ENCODE results near the gene ACKR3. TPM values are rescaled to one million over a fixed set of nuclear protein-coding genes. Genes with fewer than 3 reads are reported as not detected.

The ACKR3 gene
- polyA plus RNA-seq, 6 donors from 2014 or later = 0.28 to 3.4 (median 2.0) TPM

DNA sequence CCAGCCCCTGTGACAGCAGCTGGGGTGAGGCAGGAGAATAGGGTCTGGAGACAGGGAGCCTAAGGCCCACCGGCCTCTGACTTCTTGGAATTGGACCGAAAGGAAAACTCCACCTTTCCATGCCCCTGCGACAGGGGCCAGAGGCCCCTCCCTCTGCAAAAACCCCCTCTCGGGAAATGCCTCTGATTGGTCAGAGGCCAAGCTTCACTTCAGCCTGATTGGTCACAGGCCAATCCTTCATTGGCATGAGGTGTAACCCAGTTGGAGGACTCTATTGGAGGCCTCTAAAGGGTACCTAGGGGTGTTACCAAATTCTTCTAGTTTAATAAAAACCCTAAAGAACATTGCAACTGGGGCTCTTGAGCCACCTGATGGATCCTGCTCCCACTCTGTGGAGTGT lies 5.7 kb upstream of the ACKR3 start:
- H3K27ac Mint-ChIP-seq = no peak overlapping the region
- H3K36me3 Mint-ChIP-seq = peaks cover 0 to 9% of the 10 kb centered on the region in 2 donors
- H3K4me1 Mint-ChIP-seq = peaks cover 14 to 43% (median 29%) of the 10 kb centered on the region in 3 donors
- peaks cover 0 to 6% (median 0%) of the 10 kb centered on the region in 7 donors for H3K9me3 Mint-ChIP-seq
- H3K27me3 Mint-ChIP-seq = no peaks in the 10 kb centered on the region
- H3K4me3 Mint-ChIP-seq = no peak overlapping the region
- DNase-seq (no peak), ATAC-seq (ENCODE audit: low read depth in 2 of 2) (no peak)

DNA sequence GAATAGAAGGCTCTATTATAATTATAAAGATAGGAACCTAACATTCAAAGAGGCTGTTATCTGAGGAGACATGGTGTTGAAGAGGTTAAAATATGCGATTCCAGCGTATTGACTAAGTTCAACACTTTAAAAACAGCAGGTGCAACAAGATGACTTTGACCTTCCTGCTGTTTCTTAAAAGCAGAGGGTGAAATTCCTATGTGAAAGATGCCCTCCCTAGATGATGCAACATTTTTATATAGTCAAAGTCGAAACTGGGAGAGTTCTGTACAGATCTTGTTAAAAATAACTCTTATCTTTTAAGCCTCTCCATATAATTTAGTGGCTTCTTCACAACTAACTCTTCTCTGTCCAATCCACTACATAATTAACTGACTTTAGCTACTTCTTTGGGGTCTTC lies 4.4 kb upstream of the ACKR3 start:
- peaks cover 0 to 9% of the 10 kb centered on the region in 2 donors for H3K36me3 Mint-ChIP-seq
- ATAC-seq (ENCODE audit: low read depth in 2 of 2) (no peak), DNase-seq (no peak)
- no peak overlapping the region for H3K4me3 Mint-ChIP-seq
- peak overlapping the region in 2 of 6 donors; percentile 21 to 58 for H3K27ac Mint-ChIP-seq
- H3K27me3 Mint-ChIP-seq = no peaks in the 10 kb centered on the region
- peaks cover 0 to 6% (median 0%) of the 10 kb centered on the region in 7 donors for H3K9me3 Mint-ChIP-seq
- H3K4me1 Mint-ChIP-seq = peaks cover 21 to 53% (median 39%) of the 10 kb centered on the region in 3 donors

DNA sequence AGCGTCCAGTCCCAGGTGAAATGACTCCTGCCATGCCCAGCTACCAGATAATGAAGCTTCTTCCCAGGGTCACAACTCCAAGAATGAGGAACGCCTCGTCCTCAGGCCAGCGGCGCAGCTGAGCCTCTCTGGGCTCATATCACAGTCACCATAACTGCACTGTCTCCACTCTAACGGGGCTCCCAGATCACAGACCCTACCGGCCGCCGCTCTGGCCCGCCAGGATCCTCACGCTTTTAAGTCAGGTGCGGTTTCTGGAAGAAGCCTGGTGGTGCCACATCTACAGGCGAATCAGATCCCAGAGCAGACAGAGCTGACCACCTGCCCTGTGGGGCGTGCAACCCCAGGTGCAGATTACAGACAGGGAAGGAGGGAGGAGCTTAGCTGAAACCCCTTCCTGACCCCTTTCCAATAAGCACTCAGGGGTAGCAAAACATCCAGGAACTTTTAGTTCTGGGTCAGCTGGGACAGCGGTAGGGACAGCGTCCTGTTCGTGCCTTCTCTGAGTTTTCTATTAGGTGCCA lies 3.7 kb upstream of the ACKR3 start:
- Mint-ChIP-seq H3K9me3 (peaks cover 0 to 6% (median 0%) of the 10 kb centered on the region in 7 donors), H3K4me3 (peak overlapping the region in 4 of 8 donors; percentile 19 to 79 (median 60)), H3K36me3 (peaks cover 0 to 8% of the 10 kb centered on the region in 2 donors), H3K27ac (peak overlapping the region in 1 of 6 donors; percentile 21), H3K27me3 (no peaks in the 10 kb centered on the region), H3K4me1 (peaks cover 24 to 56% (median 39%) of the 10 kb centered on the region in 3 donors)
- ATAC-seq (ENCODE audit: low read depth in 2 of 2) (no peak), DNase-seq (no peak)

DNA sequence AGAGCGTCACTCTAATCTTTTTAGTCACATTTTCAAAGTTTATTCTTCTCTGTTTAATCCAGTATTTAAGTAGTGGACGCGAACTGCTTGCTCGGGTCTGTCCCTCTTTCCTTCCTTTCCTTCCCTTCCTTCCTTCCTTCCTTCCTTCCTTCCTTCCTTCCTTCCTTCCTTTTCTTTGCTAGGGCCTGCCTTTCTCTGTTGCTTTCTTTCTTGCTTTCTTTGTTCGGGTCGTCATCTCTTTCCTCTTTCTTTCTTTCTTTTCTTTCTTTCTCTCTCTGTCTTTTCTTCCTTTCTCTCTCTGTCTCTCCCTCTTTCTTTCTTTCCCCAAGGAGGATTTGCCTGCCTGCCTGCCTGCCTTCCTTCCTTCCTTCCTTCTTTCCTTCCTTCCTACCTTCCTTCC lies 3.0 kb upstream of the ACKR3 start:
- peaks cover 0 to 5% of the 10 kb centered on the region in 2 donors for H3K36me3 Mint-ChIP-seq
- peak overlapping the region in 7 of 8 donors; percentile 15 to 87 (median 53) for H3K4me3 Mint-ChIP-seq
- peak overlapping the region; percentile 5 to 98 (median 37) for H3K27ac Mint-ChIP-seq
- peaks cover 0 to 6% (median 0%) of the 10 kb centered on the region in 7 donors for H3K9me3 Mint-ChIP-seq
- no peak for ATAC-seq (ENCODE audit: low read depth in 2 of 2)
- H3K27me3 Mint-ChIP-seq = peaks cover 0 to under 1% (median 0%) of the 10 kb centered on the region in 3 donors
- DNase-seq = no peak
- H3K4me1 Mint-ChIP-seq = peaks cover 24 to 54% (median 39%) of the 10 kb centered on the region in 3 donors

DNA sequence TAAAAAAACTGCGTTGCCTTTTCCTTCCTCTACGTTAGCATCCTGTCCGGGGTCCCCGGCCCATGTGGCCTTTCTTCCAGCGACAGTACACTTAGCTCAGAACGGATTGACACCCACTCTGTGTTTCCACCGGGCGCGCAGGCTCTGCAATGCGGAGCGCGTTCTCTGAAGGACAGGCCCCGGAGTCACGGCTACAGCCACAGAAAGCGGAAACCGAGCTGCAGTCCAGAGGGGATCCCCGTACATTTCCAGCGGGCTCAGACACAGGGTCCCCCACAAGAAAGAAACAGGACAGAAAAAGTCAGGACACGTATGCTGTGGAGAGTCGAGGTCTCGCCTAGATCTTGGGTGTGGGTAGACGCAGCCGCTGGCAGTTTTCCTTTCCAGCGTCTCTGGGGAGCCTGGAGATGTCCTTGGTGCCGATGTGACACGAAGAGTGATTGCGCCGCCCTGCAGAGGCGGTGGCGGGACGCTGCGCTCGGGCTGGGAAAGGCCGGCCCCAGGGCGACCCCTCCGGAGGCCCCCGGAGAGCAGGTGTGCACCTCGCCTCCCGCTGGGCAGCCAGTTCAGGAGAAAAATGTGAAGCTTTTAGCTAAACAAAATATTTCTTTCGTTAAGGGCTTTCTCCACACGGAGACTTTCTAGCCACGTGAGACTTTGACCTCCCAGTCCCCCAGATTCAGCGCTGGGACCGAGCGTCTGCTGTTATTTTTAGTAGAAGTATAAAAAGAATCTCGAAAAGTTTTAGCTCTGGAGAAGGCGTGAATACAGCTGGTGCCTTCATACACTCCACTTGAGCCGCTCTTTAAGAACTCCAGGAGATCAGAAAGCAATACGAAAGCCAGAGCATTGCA lies 1.3 kb upstream of the ACKR3 start:
- peaks cover 0 to 8% (median 0%) of the 10 kb centered on the region in 3 donors for H3K27me3 Mint-ChIP-seq
- peak overlapping the region; percentile 74 to 92 (median 88) for H3K27ac Mint-ChIP-seq
- ATAC-seq (ENCODE audit: low read depth in 2 of 2) (peak; percentile 41 to 46), DNase-seq (peak; percentile 49)
- peaks cover 0 to 1% (median 0%) of the 10 kb centered on the region in 7 donors for H3K9me3 Mint-ChIP-seq
- peaks cover 18 to 43% (median 27%) of the 10 kb centered on the region in 3 donors for H3K4me1 Mint-ChIP-seq
- peak overlapping the region; percentile 84 to 94 (median 90) for H3K4me3 Mint-ChIP-seq
- no peaks in the 10 kb centered on the region for H3K36me3 Mint-ChIP-seq

DNA sequence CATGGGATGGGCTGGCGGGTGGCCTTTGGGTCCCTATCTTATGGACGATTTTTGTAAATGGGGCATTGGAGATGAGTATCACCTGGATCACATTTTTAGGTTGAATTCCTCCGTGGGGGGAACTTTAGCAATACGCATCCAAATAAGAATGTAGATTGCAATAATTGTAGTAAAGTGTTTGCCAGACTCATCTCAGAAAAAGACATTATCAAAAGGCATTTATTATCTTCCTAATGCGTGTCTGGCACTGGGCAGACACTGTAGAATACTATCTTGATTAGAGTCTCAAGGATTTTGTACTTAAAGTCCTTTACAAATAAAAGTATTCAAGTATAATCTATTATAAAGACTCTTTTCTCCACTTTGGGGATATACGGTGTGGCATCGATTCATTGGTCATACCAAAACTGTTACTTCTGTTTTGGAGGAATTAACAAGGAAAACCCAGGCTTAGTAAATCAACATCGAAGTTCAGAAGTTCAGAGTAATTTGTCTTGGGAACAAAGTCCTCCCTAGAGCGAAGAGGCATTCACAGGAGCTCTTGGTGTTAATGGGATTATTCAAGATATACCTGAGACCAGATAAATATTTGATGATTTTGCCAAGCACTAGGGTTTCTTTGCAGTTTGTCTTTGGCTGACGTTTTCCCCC lies 578 bp upstream of the ACKR3 start:
- no peak for DNase-seq
- no peaks in the 10 kb centered on the region for H3K9me3 Mint-ChIP-seq
- H3K4me3 Mint-ChIP-seq = peak overlapping the region; percentile 84 to 94 (median 90)
- H3K36me3 Mint-ChIP-seq = no peaks in the 10 kb centered on the region
- H3K4me1 Mint-ChIP-seq = peaks cover 18 to 43% (median 27%) of the 10 kb centered on the region in 3 donors
- ATAC-seq (ENCODE audit: low read depth in 2 of 2) = no peak
- H3K27me3 Mint-ChIP-seq = peaks cover 0 to 8% (median 0%) of the 10 kb centered on the region in 3 donors
- H3K27ac Mint-ChIP-seq = peak overlapping the region in 5 of 6 donors; percentile 61 to 91 (median 86)

DNA sequence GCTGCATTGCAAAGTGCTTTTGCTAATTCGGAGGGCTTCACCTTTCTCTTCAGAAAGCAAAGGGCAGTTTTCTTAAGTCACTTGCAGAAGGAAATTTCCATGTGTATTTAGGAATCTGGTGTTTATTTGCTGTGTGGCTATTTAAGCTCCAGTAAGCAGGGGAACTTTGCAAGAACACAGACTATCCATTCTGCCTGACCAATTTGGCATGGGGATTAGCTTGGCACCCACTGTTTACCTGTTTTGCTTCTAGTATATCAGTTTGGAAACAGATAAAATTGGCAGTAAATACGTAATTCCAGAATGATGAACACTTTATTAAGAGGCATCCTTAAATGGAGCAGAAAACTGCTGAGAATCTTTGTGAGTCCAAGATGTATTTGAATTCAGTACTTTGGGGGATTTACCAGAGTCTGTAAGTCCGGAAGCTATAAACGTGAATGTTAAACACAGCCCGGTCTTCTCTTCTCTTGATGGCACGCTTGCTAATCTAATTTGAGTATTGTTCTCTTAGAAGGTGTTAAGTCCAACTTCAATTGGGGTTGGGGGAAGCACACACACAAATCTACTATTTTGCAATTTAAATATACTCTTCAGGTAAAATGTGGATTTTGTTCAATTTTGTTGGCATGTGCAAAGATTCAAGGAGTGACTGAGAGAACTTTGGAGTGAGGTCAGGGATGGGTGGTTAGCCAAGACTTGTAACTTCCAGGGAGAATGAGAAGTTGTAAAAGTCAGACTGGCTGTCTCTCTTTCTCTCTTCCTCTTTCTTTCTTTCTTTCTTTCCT lies 650 bp downstream of the ACKR3 start:
- H3K27me3 Mint-ChIP-seq = peaks cover 0 to 9% (median 0%) of the 10 kb centered on the region in 3 donors
- no peak for DNase-seq
- H3K4me1 Mint-ChIP-seq = peaks cover 18 to 43% (median 27%) of the 10 kb centered on the region in 3 donors
- H3K27ac Mint-ChIP-seq = peak overlapping the region in 1 of 6 donors; percentile 89
- no peaks in the 10 kb centered on the region for H3K36me3 Mint-ChIP-seq
- no peaks in the 10 kb centered on the region for H3K9me3 Mint-ChIP-seq
- ATAC-seq (ENCODE audit: low read depth in 2 of 2) = no peak
- H3K4me3 Mint-ChIP-seq = peak overlapping the region in 4 of 8 donors; percentile 12 to 94 (median 60)

DNA sequence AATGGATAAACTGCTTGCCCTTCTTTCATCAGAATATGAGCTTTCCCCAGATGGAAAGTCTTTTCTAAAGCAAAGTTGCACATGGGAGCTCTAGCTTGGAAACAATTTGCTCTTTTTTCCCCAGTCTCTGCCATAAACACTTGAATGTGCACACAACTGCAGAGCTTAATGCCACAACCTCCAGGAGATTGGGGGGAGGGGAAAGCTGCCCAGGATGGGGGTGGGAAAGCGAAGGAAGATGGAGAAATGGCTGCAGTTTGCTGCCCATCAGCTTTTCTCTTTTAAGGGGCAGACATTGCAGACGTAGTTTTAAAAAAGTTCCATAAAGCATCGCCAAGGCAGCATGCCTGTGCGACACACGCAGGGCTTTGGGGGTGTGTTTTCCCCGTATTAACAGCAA lies 1.5 kb downstream of the ACKR3 start:
- DNase-seq = no peak
- H3K36me3 Mint-ChIP-seq = no peaks in the 10 kb centered on the region
- H3K4me3 Mint-ChIP-seq = no peak overlapping the region
- H3K27me3 Mint-ChIP-seq = peaks cover 0 to 11% (median 0%) of the 10 kb centered on the region in 3 donors
- no peaks in the 10 kb centered on the region for H3K9me3 Mint-ChIP-seq
- H3K4me1 Mint-ChIP-seq = peaks cover 18 to 36% (median 27%) of the 10 kb centered on the region in 3 donors
- H3K27ac Mint-ChIP-seq = no peak overlapping the region
- no peak for ATAC-seq (ENCODE audit: low read depth in 2 of 2)

DNA sequence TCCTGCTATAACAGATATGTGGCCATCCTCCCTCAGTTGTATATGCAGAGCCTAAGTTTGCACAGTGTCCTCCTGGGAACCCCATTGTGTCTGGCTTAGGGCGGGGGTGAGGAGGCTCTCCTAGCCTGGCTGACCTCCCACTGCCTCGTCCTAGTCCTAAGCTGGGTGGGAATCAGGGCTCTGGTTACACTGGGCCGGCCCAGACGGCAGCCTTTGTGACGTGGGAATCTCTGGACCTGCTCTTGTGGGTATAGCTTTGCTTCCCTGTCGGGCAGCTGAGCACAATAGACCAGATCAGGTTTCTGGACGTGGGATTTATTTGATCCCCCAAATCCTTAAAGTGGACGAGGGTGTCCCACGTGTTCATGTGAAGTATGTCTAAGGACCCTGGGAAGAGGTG lies 2.9 kb downstream of the ACKR3 start:
- Mint-ChIP-seq H3K9me3 (no peaks in the 10 kb centered on the region), H3K27ac (peak overlapping the region in 1 of 6 donors; percentile 38), H3K4me1 (peaks cover 18 to 24% (median 21%) of the 10 kb centered on the region in 3 donors), H3K4me3 (no peak overlapping the region), H3K36me3 (no peaks in the 10 kb centered on the region), H3K27me3 (peaks cover 0 to 11% (median 0%) of the 10 kb centered on the region in 3 donors)
- DNase-seq (no peak), ATAC-seq (ENCODE audit: low read depth in 2 of 2) (no peak)

DNA sequence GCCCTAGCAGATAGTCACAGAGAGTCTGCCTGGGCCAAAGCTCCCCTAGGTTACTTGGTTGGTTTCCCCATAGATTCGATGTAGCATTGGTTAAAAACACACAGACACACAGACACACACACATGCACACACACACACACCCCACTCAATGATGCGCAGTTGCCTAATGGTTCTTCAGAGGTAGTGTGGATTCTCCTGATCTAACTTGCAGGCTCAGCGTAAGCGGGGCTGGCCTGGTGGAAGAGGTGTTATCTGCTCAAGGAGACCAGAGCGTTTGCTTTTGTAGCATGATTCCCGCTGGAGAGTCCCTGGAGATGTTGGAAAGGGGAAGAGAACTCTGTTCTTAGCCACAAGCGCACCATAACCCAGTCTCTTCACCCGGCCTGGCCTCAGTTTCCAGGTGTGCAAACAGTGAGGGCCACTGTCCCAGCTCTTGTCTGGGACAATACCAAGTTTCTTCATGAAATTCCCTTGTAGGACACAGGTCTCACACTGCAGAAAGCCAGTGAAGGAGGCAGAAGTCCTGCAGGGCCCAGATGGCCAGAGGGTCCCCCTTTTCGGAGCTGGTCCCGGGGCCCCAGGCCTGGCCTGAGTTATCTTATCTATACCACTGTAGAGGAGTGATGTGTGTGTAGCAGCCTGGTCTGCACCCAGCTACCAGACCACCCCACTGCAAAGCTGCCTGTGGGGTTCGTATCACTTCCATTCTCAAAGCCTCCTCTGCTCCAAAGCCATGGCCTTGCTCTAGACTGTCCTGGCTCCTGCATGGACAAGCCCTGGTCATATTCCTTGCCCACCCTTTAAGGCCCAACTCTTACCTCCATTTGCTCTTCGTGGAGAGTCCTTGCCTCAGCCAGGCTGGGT lies 3.7 kb downstream of the ACKR3 start:
- no peaks in the 10 kb centered on the region for H3K36me3 Mint-ChIP-seq
- peaks cover 0 to 11% (median 0%) of the 10 kb centered on the region in 3 donors for H3K27me3 Mint-ChIP-seq
- ATAC-seq (ENCODE audit: low read depth in 2 of 2) (no peak), DNase-seq (no peak)
- H3K9me3 Mint-ChIP-seq = no peaks in the 10 kb centered on the region
- H3K4me3 Mint-ChIP-seq = no peak overlapping the region
- peak overlapping the region in 1 of 6 donors; percentile 15 for H3K27ac Mint-ChIP-seq
- H3K4me1 Mint-ChIP-seq = peaks cover 14 to 20% (median 16%) of the 10 kb centered on the region in 3 donors

DNA sequence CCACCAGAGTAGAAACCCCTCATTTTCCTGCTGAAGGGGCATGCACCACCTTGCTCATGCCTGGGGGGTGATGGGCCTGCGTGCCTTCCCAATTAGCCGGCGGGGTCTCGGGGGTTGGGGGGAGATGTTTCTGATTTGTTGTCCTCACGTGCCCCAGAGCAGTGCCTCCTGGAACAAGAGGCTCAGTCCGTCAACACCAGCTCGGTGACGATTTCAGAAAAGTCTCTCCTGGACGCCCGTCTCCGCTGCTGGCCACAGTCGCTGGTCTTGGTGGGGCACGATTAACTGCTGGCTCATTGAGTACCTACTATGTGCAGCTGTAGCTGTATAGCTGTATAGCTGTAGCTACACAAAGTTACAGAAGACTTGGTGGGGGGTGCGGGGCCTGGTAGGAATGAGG lies 4.4 kb downstream of the ACKR3 start:
- H3K36me3 Mint-ChIP-seq = no peaks in the 10 kb centered on the region
- no peak overlapping the region for H3K4me3 Mint-ChIP-seq
- no peak overlapping the region for H3K27ac Mint-ChIP-seq
- H3K4me1 Mint-ChIP-seq = peaks cover 9 to 13% (median 9%) of the 10 kb centered on the region in 3 donors
- peaks cover 0 to 11% (median 0%) of the 10 kb centered on the region in 3 donors for H3K27me3 Mint-ChIP-seq
- DNase-seq = no peak
- no peaks in the 10 kb centered on the region for H3K9me3 Mint-ChIP-seq
- no peak for ATAC-seq (ENCODE audit: low read depth in 2 of 2)

Data from naive B cell (primary cell).